Chondrocyte (in vitro differentiated cells): ENCODE data around the gene KIF2A. TPM values are rescaled to one million over a fixed set of nuclear protein-coding genes. Genes with fewer than 3 reads are reported as not detected.

Experiments used
- DNase-seq: peaks from one replicate; pipeline ENCODE4 v3.0.0; 2021; ENCODE audit warnings: mixed read lengths, low spot score
- H3K27ac Mint-ChIP-seq: one replicate; pipeline ENCODE4 v1.8.0; 2021; ENCODE audit warnings: mild to moderate bottlenecking, moderate library complexity, mixed read lengths; ENCODE audit not compliant: unreplicated experiment
- H3K27me3 Mint-ChIP-seq: 2 replicates; pipeline ENCODE4 v1.8.0; 2021; ENCODE audit warnings: low read depth, mixed read lengths
- H3K36me3 Mint-ChIP-seq: 2 replicates; pipeline ENCODE4 v1.8.0; 2021; ENCODE audit warnings: low read depth, mixed read lengths
- H3K4me1 Mint-ChIP-seq: 2 replicates; pipeline ENCODE4 v1.8.0; 2021; ENCODE audit warnings: low read depth, mild to moderate bottlenecking, mixed read lengths
- H3K4me3 Mint-ChIP-seq: one replicate; pipeline ENCODE4 v1.8.0; 2021; ENCODE audit warnings: mild to moderate bottlenecking, moderate library complexity, mixed read lengths; ENCODE audit not compliant: unreplicated experiment
- H3K9me3 Mint-ChIP-seq: 2 replicates; pipeline ENCODE4 v1.8.0; 2021; ENCODE audit warnings: low read depth, mixed read lengths
- CTCF ChIP-seq: fragments of 200-600 bp; sonication (generic); IDR thresholded peaks from 2 replicates; pipeline ENCODE4 v1.5.0; 2021; ENCODE audit warnings: antibody characterized with exemption, mild to moderate bottlenecking, moderate library complexity
- total RNA-seq: library from RNA; stranded (reverse); gene quantifications from 3 replicates; pipeline ENCODE4 v1.2.1, GENCODE V29; 2021

Gene KIF2A
- total RNA-seq, 1 donor from 2014 or later = 37.7 TPM

DNA sequence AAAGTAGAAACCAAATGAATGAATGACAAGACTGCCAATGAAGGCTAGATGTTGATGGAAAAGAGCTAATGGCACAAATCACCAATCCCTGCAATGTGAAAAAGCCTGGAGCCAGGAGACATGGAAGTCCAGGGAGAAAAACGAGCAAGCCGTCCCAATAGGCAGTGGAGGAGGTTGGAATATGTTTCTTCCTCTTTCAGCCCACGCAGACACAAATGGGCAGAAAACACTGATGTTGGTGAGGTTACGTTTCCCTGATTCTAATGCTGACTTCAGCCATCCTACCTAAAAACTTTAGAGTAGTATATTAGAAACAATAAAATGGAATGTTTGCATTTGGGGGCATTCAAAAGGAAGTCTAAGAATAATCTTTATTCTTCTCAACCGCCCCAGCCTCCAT, 23.9 kb upstream of the KIF2A start:
- Mint-ChIP-seq H3K36me3 (no peaks in the 10 kb centered on the region), H3K27me3 (peaks cover 11% of the 10 kb centered on the region), H3K27ac (no peak overlapping the region), H3K9me3 (no peaks in the 10 kb centered on the region), H3K4me3 (no peak overlapping the region), H3K4me1 (peaks cover 2% of the 10 kb centered on the region)
- no peak for DNase-seq
- TF ChIP-seq CTCF = no peak

DNA sequence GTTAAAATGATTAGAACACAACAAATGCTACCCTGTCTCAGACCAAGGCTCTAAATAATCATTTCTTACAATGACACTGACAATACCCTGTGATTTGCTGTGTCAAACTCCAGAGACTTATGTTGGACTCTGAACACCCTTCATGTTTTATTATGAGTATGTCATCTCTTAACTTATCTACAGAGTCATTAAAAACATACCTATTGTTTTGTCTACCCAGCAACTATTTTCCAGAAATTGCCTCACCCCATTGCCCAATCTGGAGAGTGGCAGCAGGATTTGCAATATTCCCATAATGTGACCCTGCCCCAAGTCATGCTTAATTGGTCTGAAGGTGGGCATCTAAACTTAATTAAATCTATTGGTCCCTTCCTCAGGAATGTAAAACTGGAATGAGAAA, 23.0 kb upstream of the KIF2A start:
- no peak overlapping the region for H3K4me3 Mint-ChIP-seq
- H3K27me3 Mint-ChIP-seq = peaks cover 17% of the 10 kb centered on the region
- no peak for DNase-seq
- H3K36me3 Mint-ChIP-seq = no peaks in the 10 kb centered on the region
- no peak for TF ChIP-seq CTCF
- H3K4me1 Mint-ChIP-seq = no peaks in the 10 kb centered on the region
- no peak overlapping the region for H3K27ac Mint-ChIP-seq
- H3K9me3 Mint-ChIP-seq = no peaks in the 10 kb centered on the region

- H3K27me3 Mint-ChIP-seq = peaks cover 17% of the 10 kb centered on the region
- no peaks in the 10 kb centered on the region for H3K9me3 Mint-ChIP-seq
- H3K4me1 Mint-ChIP-seq = no peaks in the 10 kb centered on the region
- no peak for TF ChIP-seq CTCF
- H3K27ac Mint-ChIP-seq = no peak overlapping the region
- no peak overlapping the region for H3K4me3 Mint-ChIP-seq
- DNase-seq = no peak
- no peaks in the 10 kb centered on the region for H3K36me3 Mint-ChIP-seq
Observed at GRCh38 chr5:62283861-62284260, 22.1 kb upstream of the KIF2A start.

DNA sequence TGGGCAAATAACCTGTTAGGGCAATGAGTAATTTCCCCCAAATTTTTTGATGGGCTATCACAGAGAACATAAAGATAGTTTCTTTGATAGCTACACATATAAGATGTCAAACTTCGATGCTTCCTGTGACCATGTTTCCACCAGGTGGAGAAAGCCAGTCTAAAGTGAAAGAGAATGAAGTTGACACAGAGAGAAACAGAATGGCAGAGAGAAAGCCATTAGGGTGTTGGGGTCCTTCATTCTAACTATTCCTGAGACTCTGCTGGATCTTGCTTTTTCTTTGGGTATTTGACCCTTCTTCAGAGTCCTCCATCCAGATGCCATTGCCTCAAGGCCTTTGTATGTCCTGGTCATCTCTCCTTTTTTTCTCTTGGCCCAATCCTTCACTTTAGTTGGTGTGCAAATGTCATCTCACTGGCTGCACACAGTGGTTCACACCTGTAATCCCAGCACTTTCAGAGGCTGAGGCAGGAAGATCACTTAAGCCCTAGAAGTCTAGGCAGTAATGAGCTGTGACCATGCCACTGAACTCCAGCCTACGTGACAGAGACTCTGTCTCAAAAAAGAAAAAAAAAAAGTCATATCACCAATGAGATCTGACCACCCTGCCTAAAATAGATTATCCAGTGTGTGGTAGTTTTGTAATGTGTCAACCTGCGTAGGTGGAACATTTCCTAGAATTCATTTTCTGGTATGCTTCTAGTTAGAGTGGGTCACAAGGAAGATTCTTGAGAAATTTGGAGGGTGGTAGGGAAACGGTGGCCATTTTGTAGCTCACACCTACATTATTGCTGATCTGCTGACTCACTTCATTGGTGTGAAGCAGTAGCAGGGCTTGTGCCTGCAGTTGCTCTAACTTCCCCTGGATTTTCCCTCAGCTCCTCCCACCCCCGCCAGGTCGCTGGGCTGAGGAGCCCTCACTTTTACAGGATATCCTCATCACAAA, 20.8 kb upstream of the KIF2A start:
- H3K27ac Mint-ChIP-seq = no peak overlapping the region
- H3K36me3 Mint-ChIP-seq = no peaks in the 10 kb centered on the region
- H3K27me3 Mint-ChIP-seq = peaks cover 17% of the 10 kb centered on the region
- H3K4me1 Mint-ChIP-seq = no peaks in the 10 kb centered on the region
- no peak for DNase-seq
- TF ChIP-seq CTCF = no peak
- no peak overlapping the region for H3K4me3 Mint-ChIP-seq
- no peaks in the 10 kb centered on the region for H3K9me3 Mint-ChIP-seq

DNA sequence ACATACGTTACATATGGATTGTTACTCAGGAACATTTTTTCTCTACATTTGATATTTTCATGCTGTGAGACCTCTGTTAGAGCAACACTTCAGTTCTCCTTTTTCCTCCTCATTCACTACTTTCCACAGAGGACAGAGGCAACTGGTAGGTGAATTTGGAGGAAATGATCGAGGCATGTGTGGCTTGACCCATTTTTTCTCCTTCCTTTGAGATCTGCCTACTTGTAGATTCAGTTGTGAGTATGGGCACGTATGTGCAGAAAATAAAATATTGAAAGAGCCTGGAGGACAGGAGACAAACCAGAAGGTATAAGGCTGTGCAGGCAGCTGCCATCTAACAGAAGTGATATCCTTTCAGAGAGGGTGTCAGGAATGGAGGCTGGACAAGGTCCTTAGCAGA, 19.2 kb upstream of the KIF2A start:
- Mint-ChIP-seq H3K27me3 (peaks cover 17% of the 10 kb centered on the region), H3K4me3 (no peak overlapping the region), H3K27ac (no peak overlapping the region), H3K36me3 (no peaks in the 10 kb centered on the region), H3K4me1 (no peaks in the 10 kb centered on the region), H3K9me3 (no peaks in the 10 kb centered on the region)
- no peak for TF ChIP-seq CTCF
- DNase-seq = no peak
